Common myeloid progenitor, CD34-positive (primary cell): Measurements from ENCODE around the gene MBTD1.

Source experiments
- CTCF ChIA-PET: fragments of 350-600 bp; sonication (Branson Sonifier 250); formaldehyde crosslinking; loops from one replicate; lab custom pipeline; 2021; ENCODE audit warnings: antibody characterized with exemption; lab: Charles Lee
- POLR2A ChIA-PET: fragments of 350-600 bp; sonication (Branson Sonifier 250); formaldehyde crosslinking; loops from one replicate; lab custom pipeline; 2021; ENCODE audit warnings: antibody characterized with exemption; lab: Charles Lee
- DNase-seq, 3 donors: peaks; one replicate each; pipeline versions ENCODE4 v3.0.0 to v3.0.0-alpha.2; 2013
- H3K27ac ChIP-seq, 2 experiments: 1 replicate in 1 of 2; 2 replicates in 1 of 2; pipeline ENCODE4 v1.7.0; 2013; ENCODE audit warnings: inconsistent platforms in 2 of 2, low read length in 2 of 2, mild to moderate bottlenecking in 2 of 2, low read depth in 1 of 2, moderate library complexity in 1 of 2; ENCODE audit not compliant: severe bottlenecking in 2 of 2, insufficient read depth in 1 of 2, poor library complexity in 1 of 2
- H3K27me3 ChIP-seq, 5 experiments: replicated peaks in 2 of 5; 1 replicate in 3 of 5; 2 replicates in 2 of 5; pipeline versions ENCODE4 v1.6.1 to v1.7.0; 2013; ENCODE audit warnings: low read length in 4 of 5, mild to moderate bottlenecking in 2 of 5, moderate library complexity in 2 of 5, inconsistent platforms in 1 of 5; ENCODE audit not compliant: insufficient read depth in 5 of 5, control insufficient read depth in 4 of 5
- H3K36me3 ChIP-seq, 4 experiments: 1 replicate in 2 of 4; 2 replicates in 2 of 4; pipeline versions ENCODE4 v1.6.1 to v1.7.0; 2013; ENCODE audit warnings: low read length in 3 of 4, control low read depth in 1 of 4, mild to moderate bottlenecking in 1 of 4; ENCODE audit not compliant: control insufficient read depth in 4 of 4, insufficient read depth in 4 of 4
- H3K4me1 ChIP-seq, 4 experiments: 1 replicate in 3 of 4; 2 replicates in 1 of 4; pipeline versions ENCODE4 v1.6.1 to v1.7.1; 2013; ENCODE audit warnings: low read length in 3 of 4, mild to moderate bottlenecking in 3 of 4, control low read depth in 1 of 4, inconsistent platforms in 1 of 4, moderate library complexity in 1 of 4; ENCODE audit not compliant: control insufficient read depth in 4 of 4, insufficient read depth in 4 of 4; ENCODE audit errors: control extremely low read depth in 1 of 4
- H3K4me3 ChIP-seq, 7 experiments: 1 replicate in 4 of 7; 2 replicates in 3 of 7; pipeline versions ENCODE4 v1.5.1 to v1.7.0; 2013; ENCODE audit warnings: mild to moderate bottlenecking in 7 of 7, low read length in 6 of 7, moderate library complexity in 6 of 7, inconsistent platforms in 2 of 7, low read depth in 2 of 7, control low read depth in 1 of 7; ENCODE audit not compliant: insufficient read depth in 4 of 7, control insufficient read depth in 1 of 7; ENCODE audit errors: extremely low read depth in 1 of 7
- H3K9me3 ChIP-seq, 5 experiments: 1 replicate in 4 of 5; 2 replicates in 1 of 5; pipeline versions ENCODE4 v1.6.1 to v1.7.1; 2013; ENCODE audit warnings: low read length in 4 of 5, mild to moderate bottlenecking in 2 of 5, inconsistent platforms in 1 of 5, low read depth in 1 of 5, moderate library complexity in 1 of 5; ENCODE audit not compliant: control insufficient read depth in 4 of 5, insufficient read depth in 2 of 5; ENCODE audit errors: control extremely low read depth in 1 of 5
- WGBS: methylation state at CpG from one replicate; pipeline ENCODE4 v1.1.5; 2013; ENCODE audit not compliant: insufficient coverage; 5-methylcytosine and 5-hydroxymethylcytosine counted together

Gene MBTD1

GRCh38 chr17:51224402-51225262, 35.2 kb downstream of the MBTD1 start:
- ChIA-PET CTCF (interaction anchor here (0.9 to 2.1 kb wide), 3 partner anchors 11 to 33 kb away, joined by 3 to 4 read pairs (median 3); no protein-coding TSS in a partner anchor), POLR2A (interaction anchor here (0.7 kb wide), 1 partner anchor 36 kb away, joined by 3 read pairs; no protein-coding TSS in a partner anchor)
- Histone ChIP-seq H3K4me3 (peak overlapping the region in 1 of 7 experiments; percentile 4), H3K4me1 (peaks cover 0 to 18% (median 12%) of the 10 kb centered on the region in 4 experiments), H3K27me3 (no peaks in the 10 kb centered on the region), H3K27ac (peak overlapping the region in 1 of 2 experiments; percentile 65), H3K9me3 (no peaks in the 10 kb centered on the region), H3K36me3 (peaks cover 11 to 36% (median 25%) of the 10 kb centered on the region in 4 experiments)
- 57% methylated on average over 1 of the region's 10 CpGs for WGBS
- peak; percentile 19 to 65 (median 46) for DNase-seq

DNA sequence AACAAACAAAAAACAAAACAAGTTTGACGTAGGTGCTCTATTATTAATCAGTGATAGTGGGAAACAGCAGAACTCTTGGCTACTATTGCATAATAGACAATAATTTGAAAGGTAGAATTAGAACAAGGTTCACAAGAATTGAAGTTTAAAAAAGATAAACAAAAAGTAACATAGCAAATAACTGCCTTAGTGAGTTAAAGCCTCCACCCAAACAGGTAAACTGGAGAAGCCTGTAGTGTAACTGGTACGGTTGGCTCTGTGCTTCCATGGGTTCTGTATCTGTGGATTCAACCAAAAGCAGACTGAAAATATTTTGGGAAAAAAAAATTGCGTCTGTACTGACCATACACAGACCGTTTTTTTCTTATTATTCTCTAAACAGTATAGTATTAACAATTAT, 38.5 kb downstream of the MBTD1 start:
- H3K4me1 ChIP-seq: peaks cover 0 to 18% (median 8%) of the 10 kb centered on the region in 4 experiments
- H3K4me3 ChIP-seq: no peak overlapping the region
- H3K9me3 ChIP-seq: no peaks in the 10 kb centered on the region
- ChIA-PET POLR2A (no interaction called here), CTCF (no interaction called here)
- no peak overlapping the region for H3K27ac ChIP-seq
- DNase-seq: no peak
- 100% methylated on average over 1 of the region's 4 CpGs for WGBS
- no peaks in the 10 kb centered on the region for H3K27me3 ChIP-seq
- peaks cover 17 to 66% (median 44%) of the 10 kb centered on the region in 4 experiments for H3K36me3 ChIP-seq

GRCh38 chr17:51217946-51218345, 41.9 kb downstream of the MBTD1 start:
- DNase-seq: no peak
- no peak overlapping the region for H3K27ac ChIP-seq
- POLR2A ChIA-PET: no interaction called here
- H3K36me3 ChIP-seq: peaks cover 11 to 70% (median 42%) of the 10 kb centered on the region in 4 experiments
- CTCF ChIA-PET: no interaction called here
- no peaks in the 10 kb centered on the region for H3K9me3 ChIP-seq
- H3K4me1 ChIP-seq: peaks cover 0 to 10% (median 5%) of the 10 kb centered on the region in 4 experiments
- no peaks in the 10 kb centered on the region for H3K27me3 ChIP-seq
- H3K4me3 ChIP-seq: no peak overlapping the region
- no CpG with 5 or more reads among the region's 1 CpG for WGBS

DNA sequence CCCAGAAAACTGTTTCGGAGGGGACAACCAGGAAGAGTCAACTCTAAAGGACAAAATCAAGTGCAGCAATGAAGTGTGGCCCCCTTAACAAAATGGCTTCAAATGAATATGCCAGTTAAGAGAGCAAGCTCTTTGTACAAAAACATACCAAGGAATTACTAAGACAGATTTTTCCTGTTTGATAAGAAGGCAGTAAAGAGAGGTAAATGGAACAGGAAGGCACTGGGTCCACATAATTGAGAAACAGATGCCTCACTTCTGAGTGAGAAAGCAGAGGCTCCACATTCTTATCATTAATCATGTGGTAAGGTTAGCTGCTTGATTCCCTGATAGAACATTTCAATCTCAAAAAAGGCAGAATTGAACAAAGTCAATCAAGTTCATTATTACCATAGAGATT, 44.9 kb downstream of the MBTD1 start:
- Histone ChIP-seq H3K27me3 (no peaks in the 10 kb centered on the region), H3K4me1 (peaks cover 0 to 10% (median 5%) of the 10 kb centered on the region in 4 experiments), H3K9me3 (no peaks in the 10 kb centered on the region), H3K4me3 (no peak overlapping the region), H3K27ac (peak overlapping the region in 1 of 2 experiments; percentile 45), H3K36me3 (peaks cover 14 to 58% (median 31%) of the 10 kb centered on the region in 4 experiments)
- peak in 2 of 3 donors; percentile 28 to 51 for DNase-seq
- POLR2A ChIA-PET: no interaction called here
- WGBS: 78% methylated on average over 1 of the region's 1 CpG
- CTCF ChIA-PET: interaction anchor here (1.1 to 1.3 kb wide), 3 partner anchors 14 to 47 kb away, joined by 3 to 5 read pairs (median 3); no protein-coding TSS in a partner anchor

GRCh38 chr17:51203838-51204237, 56.0 kb downstream of the MBTD1 start:
- DNase-seq: no peak
- H3K4me3 ChIP-seq: no peak overlapping the region
- ChIA-PET POLR2A (no interaction called here), CTCF (no interaction called here)
- H3K27me3 ChIP-seq: no peaks in the 10 kb centered on the region
- H3K4me1 ChIP-seq: peaks cover 0 to 13% (median 0%) of the 10 kb centered on the region in 4 experiments
- peaks cover 26 to 85% (median 52%) of the 10 kb centered on the region in 4 experiments for H3K36me3 ChIP-seq
- H3K9me3 ChIP-seq: no peaks in the 10 kb centered on the region
- H3K27ac ChIP-seq: no peak overlapping the region

DNA sequence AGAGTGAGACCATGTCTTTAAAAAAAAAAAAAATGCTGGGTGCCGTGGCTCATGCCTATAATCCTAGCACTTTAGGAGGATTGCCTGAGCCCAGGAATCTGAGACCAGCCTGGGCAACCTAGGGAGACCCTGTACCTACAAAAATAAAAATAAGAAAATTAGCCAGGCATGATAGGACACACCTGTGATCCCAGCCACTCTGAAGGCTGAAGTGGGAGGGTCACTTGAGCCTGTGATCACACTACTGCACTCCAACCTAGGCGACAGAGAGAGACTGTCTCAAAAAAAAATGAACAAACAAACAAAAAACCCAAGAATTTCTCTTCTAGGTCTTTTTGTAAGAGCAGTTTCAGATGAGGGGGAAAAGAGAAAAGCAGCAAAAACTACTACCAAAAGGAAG, 59.0 kb downstream of the MBTD1 start:
- Histone ChIP-seq H3K27me3 (no peaks in the 10 kb centered on the region), H3K36me3 (peaks cover 25 to 74% (median 48%) of the 10 kb centered on the region in 4 experiments), H3K9me3 (no peaks in the 10 kb centered on the region), H3K27ac (peak overlapping the region in 1 of 2 experiments; percentile 76), H3K4me3 (no peak overlapping the region), H3K4me1 (peaks cover 0 to 13% (median 0%) of the 10 kb centered on the region in 4 experiments)
- ChIA-PET CTCF (no interaction called here), POLR2A (no interaction called here)
- DNase-seq: no peak
- 100% methylated on average over 1 of the region's 2 CpGs for WGBS

DNA sequence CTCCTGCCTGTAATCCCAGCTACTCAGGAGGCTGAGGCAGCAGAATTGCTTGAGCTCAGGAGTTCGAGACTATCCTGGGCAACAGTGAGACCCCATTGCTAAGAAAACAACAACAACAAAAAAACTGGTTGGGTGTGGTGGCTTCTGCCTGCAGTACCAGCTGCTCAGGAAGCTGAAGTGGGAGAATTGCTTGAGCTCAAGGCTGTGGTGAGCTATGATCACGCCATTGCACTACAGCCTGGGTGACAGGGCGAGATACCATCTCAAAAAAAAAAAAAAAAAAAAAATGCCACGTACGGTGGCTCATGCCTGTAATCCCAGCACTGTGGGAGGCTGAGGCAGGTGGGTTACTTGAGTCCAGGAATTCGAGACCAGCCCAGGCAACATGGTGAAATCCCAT, 59.6 kb downstream of the MBTD1 start:
- peak overlapping the region; percentile 25 to 31 for H3K27ac ChIP-seq
- peaks cover 0 to 13% (median 0%) of the 10 kb centered on the region in 4 experiments for H3K4me1 ChIP-seq
- CTCF ChIA-PET: interaction anchor here (1.3 kb wide), 1 partner anchor 15 kb away, joined by 5 read pairs; no protein-coding TSS in a partner anchor
- no peak overlapping the region for H3K4me3 ChIP-seq
- DNase-seq: peak; percentile 37 to 74 (median 59)
- POLR2A ChIA-PET: no interaction called here
- H3K36me3 ChIP-seq: peaks cover 23 to 73% (median 48%) of the 10 kb centered on the region in 4 experiments
- H3K9me3 ChIP-seq: no peaks in the 10 kb centered on the region
- H3K27me3 ChIP-seq: no peaks in the 10 kb centered on the region
- 56% methylated on average over 2 of the region's 6 CpGs for WGBS
